Measurements from ENCODE around the gene STAT2. TPM values are rescaled to one million over a fixed set of nuclear protein-coding genes. Genes with fewer than 3 reads are reported as not detected.

Gene STAT2
- polyA plus RNA-seq, 3 donors, result 109 to 251 (median 142) TPM

GRCh38 chr12:56382611-56383010 lies 22.7 kb upstream of the STAT2 start:
- no peak overlapping the region for H3K27ac Mint-ChIP-seq
- H3K36me3 ChIP-seq (replicated peaks in 1 of 2; ENCODE audit: control insufficient read depth in 1 of 2, insufficient read depth in 2 of 2, low read length in 2 of 2), result no peaks in the 10 kb centered on the region
- H3K9me3 ChIP-seq (replicated peaks in 1 of 2; ENCODE audit: control insufficient read depth in 1 of 2, insufficient read depth in 1 of 2, low read length in 2 of 2), result no peaks in the 10 kb centered on the region
- H3K27ac ChIP-seq (ENCODE audit: low read depth in 1 of 2, low read length in 2 of 2), result no peak overlapping the region
- peaks cover 1% of the 10 kb centered on the region for H3K4me1 Mint-ChIP-seq
- no peak for DNase-seq
- H3K4me3 Mint-ChIP-seq, result no peak overlapping the region
- H3K4me2 ChIP-seq (replicated peaks; ENCODE audit: extremely low read depth, low read length, poor library complexity, severe bottlenecking), result no peak overlapping the region
- H4K20me1 ChIP-seq (ENCODE audit: insufficient read depth, low read length), result no peaks in the 10 kb centered on the region
- WGBS (ENCODE audit: insufficient coverage), result 96% methylated on average over 9 of the region's 16 CpGs
- peak overlapping the region; percentile 46 for H2AFZ ChIP-seq (ENCODE audit: insufficient read depth, low read depth, low read length, poor library complexity, severe bottlenecking)
- no peaks in the 10 kb centered on the region for H3K27me3 ChIP-seq (ENCODE audit: control insufficient read depth in 2 of 2, insufficient read depth in 2 of 2, low read length in 2 of 2)
- no peaks in the 10 kb centered on the region for H3K79me2 ChIP-seq (ENCODE audit: insufficient read depth, low read length)
- intact Hi-C loops (cut with micrococcal nuclease), result no loop called here
- peaks cover 0 to 2% (median 0%) of the 10 kb centered on the region in 7 donors for H3K9me3 Mint-ChIP-seq
- H3K4me1 ChIP-seq (ENCODE audit: control insufficient read depth in 1 of 2, insufficient read depth in 2 of 2, low read length in 2 of 2), result no peaks in the 10 kb centered on the region
- H3K9ac ChIP-seq (ENCODE audit: insufficient read depth, low read length, poor library complexity, severe bottlenecking), result no peak overlapping the region
- H3K27me3 Mint-ChIP-seq (ENCODE audit: low read depth in 3 of 3), result peaks cover 0 to 9% (median 3%) of the 10 kb centered on the region in 3 donors
- TF ChIP-seq CTCF (IDR thresholded peaks at IDR 0.05), result no peak
- no peaks in the 10 kb centered on the region for H3K36me3 Mint-ChIP-seq
- H3K4me3 ChIP-seq (replicated peaks in 1 of 3; ENCODE audit: low read depth in 2 of 3, low read length in 3 of 3), result no peak overlapping the region

- Mint-ChIP-seq H3K27ac (peak overlapping the region in 1 of 7 donors; percentile 75), H3K4me1 (peaks cover 27% of the 10 kb centered on the region)
- intact Hi-C loops (cut with micrococcal nuclease), result no loop called here
Measured at GRCh38 chr12:56377989-56378316, 18.0 kb upstream of the STAT2 start.

More at GRCh38 chr12:56377989-56378316, 18.0 kb upstream of the STAT2 start:
- Histone ChIP-seq H3K4me3 (replicated peaks in 1 of 3; ENCODE audit: low read depth in 2 of 3, low read length in 3 of 3) (no peak overlapping the region), H4K20me1 (ENCODE audit: insufficient read depth, low read length) (no peaks in the 10 kb centered on the region), H3K27ac (ENCODE audit: low read depth in 1 of 2, low read length in 2 of 2) (no peak overlapping the region), H3K36me3 (replicated peaks in 1 of 2; ENCODE audit: control insufficient read depth in 1 of 2, insufficient read depth in 2 of 2, low read length in 2 of 2) (no peaks in the 10 kb centered on the region), H2AFZ (ENCODE audit: insufficient read depth, low read depth, low read length, poor library complexity, severe bottlenecking) (peak overlapping the region; percentile 21), H3K4me1 (ENCODE audit: control insufficient read depth in 1 of 2, insufficient read depth in 2 of 2, low read length in 2 of 2) (peaks cover 23 to 26% of the 10 kb centered on the region in 2 donors), H3K79me2 (ENCODE audit: insufficient read depth, low read length) (no peaks in the 10 kb centered on the region), H3K9me3 (replicated peaks in 1 of 2; ENCODE audit: control insufficient read depth in 1 of 2, insufficient read depth in 1 of 2, low read length in 2 of 2) (no peaks in the 10 kb centered on the region), H3K4me2 (replicated peaks; ENCODE audit: extremely low read depth, low read length, poor library complexity, severe bottlenecking) (no peak overlapping the region), H3K9ac (ENCODE audit: insufficient read depth, low read length, poor library complexity, severe bottlenecking) (no peak overlapping the region), H3K27me3 (ENCODE audit: control insufficient read depth in 2 of 2, insufficient read depth in 2 of 2, low read length in 2 of 2) (no peaks in the 10 kb centered on the region)
- TF ChIP-seq CTCF (IDR thresholded peaks at IDR 0.05), result no peak
- DNase-seq, result no peak
- no CpG with 5 or more reads among the region's 1 CpG for WGBS (ENCODE audit: insufficient coverage)
- Mint-ChIP-seq H3K4me3 (no peak overlapping the region), H3K36me3 (no peaks in the 10 kb centered on the region), H3K9me3 (peaks cover 0 to 9% (median 7%) of the 10 kb centered on the region in 7 donors), H3K27me3 (ENCODE audit: low read depth in 3 of 3) (peaks cover 0 to 6% (median 0%) of the 10 kb centered on the region in 3 donors)
